Activated CD8-positive, alpha-beta T cell treated with anti-CD3 and anti-CD28 coated beads for 36 hours (primary cell): Measurements from ENCODE around the gene GTF2E1. TPM values are rescaled to one million over a fixed set of nuclear protein-coding genes. Genes with fewer than 3 reads are reported as not detected.

Experiments used
- ATAC-seq: fragments of 200-7000 bp; cut with Tn5 transposase; one replicate; pipeline ENCODE4 v1.10.0; 2021; ENCODE audit warnings: mild to moderate bottlenecking, moderate library complexity
- CTCF ChIA-PET: fragments of 350-600 bp; sonication (Branson Sonifier 250); formaldehyde crosslinking; loops from one replicate; lab custom pipeline; 2021; ENCODE audit warnings: antibody characterized with exemption; lab: Charles Lee
- POLR2A ChIA-PET: fragments of 350-600 bp; sonication (Branson Sonifier 250); formaldehyde crosslinking; loops from one replicate; lab custom pipeline; 2021; ENCODE audit warnings: antibody characterized with exemption; lab: Charles Lee
- DNase-seq: peaks from one replicate; pipeline ENCODE4 v3.0.0-alpha.2; 2020
- H3K27ac Mint-ChIP-seq: one replicate; pipeline ENCODE4 v1.8.0; 2021; ENCODE audit warnings: mild to moderate bottlenecking, mixed read lengths
- H3K27me3 Mint-ChIP-seq: one replicate; pipeline ENCODE4 v1.8.0; 2021; ENCODE audit warnings: mixed read lengths
- H3K36me3 Mint-ChIP-seq: one replicate; pipeline ENCODE4 v1.8.0; 2021; ENCODE audit warnings: low read depth, mixed read lengths
- H3K4me1 Mint-ChIP-seq: one replicate; pipeline ENCODE4 v1.8.0; 2021; ENCODE audit warnings: low read depth, mixed read lengths
- H3K4me3 Mint-ChIP-seq: one replicate; pipeline ENCODE4 v1.8.0; 2021; ENCODE audit warnings: mild to moderate bottlenecking, moderate library complexity, mixed read lengths
- H3K9me3 Mint-ChIP-seq: one replicate; pipeline ENCODE4 v1.8.0; 2021; ENCODE audit warnings: mixed read lengths
- CTCF ChIP-seq: fragments of 200-600 bp; IDR thresholded peaks from one replicate; pipeline ENCODE4 v1.8.0; 2022; ENCODE audit warnings: antibody characterized with exemption, mild to moderate bottlenecking
- intact Hi-C: fragments of 100-400 bp; cut with micrococcal nuclease; formaldehyde crosslinking; loops from one replicate; pipeline ENCODE4 v1.10.0; 2022
- total RNA-seq, 2 experiments: library from RNA; stranded (reverse); gene quantifications; one replicate each; pipeline ENCODE4 v1.2.3, GENCODE V29; 2021

GTF2E1 gene
- total RNA-seq, 2 experiments from 2014 or later = 25.2 to 25.9 TPM

- ATAC-seq (no peak), DNase-seq (no peak)
- no peak for TF ChIP-seq CTCF
- intact Hi-C loops = no loop called here
- Mint-ChIP-seq H3K27ac (no peak overlapping the region), H3K4me3 (no peak overlapping the region), H3K27me3 (no peaks in the 10 kb centered on the region), H3K36me3 (peaks cover 15% of the 10 kb centered on the region), H3K9me3 (no peaks in the 10 kb centered on the region), H3K4me1 (peaks cover 66% of the 10 kb centered on the region)
- ChIA-PET POLR2A (no interaction called here), CTCF (interaction anchor here (0.8 to 2.4 kb wide), 2 partner anchors 202 to 204 kb away, joined by 3 to 7 read pairs; no protein-coding TSS in a partner anchor)
Observed at GRCh38 chr3:120763601-120764000, 21.1 kb downstream of the GTF2E1 start.

DNA sequence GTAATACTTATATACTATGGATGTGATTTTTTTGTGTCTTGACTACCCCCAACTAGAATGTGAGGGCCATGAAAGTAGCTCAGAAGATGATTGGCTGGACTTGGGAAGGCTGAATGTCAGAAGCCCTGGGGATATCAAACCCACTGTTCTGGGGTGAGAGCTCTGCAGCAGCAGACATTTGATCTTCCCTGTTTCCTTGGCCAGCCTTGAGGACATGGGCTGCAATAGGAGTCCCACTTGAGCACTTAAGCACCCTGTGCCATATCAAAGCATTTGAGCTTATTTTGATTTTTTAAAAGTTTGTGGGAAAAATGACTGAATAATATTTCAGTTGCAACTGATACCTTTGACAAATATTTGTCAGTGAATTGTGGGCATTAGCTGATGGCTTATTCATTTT lies 21.7 kb downstream of the GTF2E1 start:
- ATAC-seq (no peak), DNase-seq (no peak)
- H3K27ac Mint-ChIP-seq = no peak overlapping the region
- intact Hi-C loops = no loop called here
- H3K36me3 Mint-ChIP-seq = peaks cover 9% of the 10 kb centered on the region
- no peak overlapping the region for H3K4me3 Mint-ChIP-seq
- no peak for TF ChIP-seq CTCF
- no peaks in the 10 kb centered on the region for H3K27me3 Mint-ChIP-seq
- H3K9me3 Mint-ChIP-seq = no peaks in the 10 kb centered on the region
- ChIA-PET POLR2A (no interaction called here), CTCF (interaction anchor here (2.4 kb wide), 1 partner anchor 203 kb away, joined by 7 read pairs; no protein-coding TSS in a partner anchor)
- H3K4me1 Mint-ChIP-seq = peaks cover 60% of the 10 kb centered on the region

DNA sequence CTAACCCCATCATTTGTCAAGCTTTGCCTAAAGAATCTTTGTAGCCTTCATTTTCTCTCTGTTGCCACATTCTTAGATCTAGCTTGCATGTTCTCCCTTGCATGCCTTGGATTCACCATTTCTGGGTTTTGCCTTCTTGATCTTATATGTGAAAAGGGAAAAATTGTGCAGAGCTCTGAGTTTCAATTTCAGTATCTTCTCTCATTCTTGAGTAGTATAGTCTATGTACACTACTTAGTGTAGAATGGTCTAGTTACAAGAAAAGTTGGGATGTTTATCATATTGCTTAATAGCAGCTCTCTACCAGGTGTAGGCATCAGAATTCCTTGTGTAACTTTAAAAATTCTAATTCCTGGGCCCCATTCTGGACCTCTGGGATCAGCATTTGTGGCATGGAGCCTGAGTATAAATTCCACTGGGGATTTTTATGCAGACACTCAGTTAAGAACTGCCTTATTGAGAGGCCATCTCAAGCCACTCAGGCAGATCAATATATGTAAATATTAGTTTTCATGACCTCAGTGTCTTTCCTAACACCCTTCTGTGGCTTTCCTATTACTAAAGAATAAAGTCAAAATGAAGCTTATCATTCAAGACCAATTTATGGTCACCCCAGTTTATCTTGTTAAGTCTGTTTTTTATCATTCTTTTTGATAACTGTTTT lies 23.4 kb downstream of the GTF2E1 start:
- no peak overlapping the region for H3K27ac Mint-ChIP-seq
- CTCF ChIA-PET = interaction anchor here (1.7 to 2.4 kb wide), 3 partner anchors 29 to 207 kb away, joined by 7 to 14 read pairs (median 8); no protein-coding TSS in a partner anchor
- no peaks in the 10 kb centered on the region for H3K9me3 Mint-ChIP-seq
- no peak for TF ChIP-seq CTCF
- intact Hi-C loops = no loop called here
- no peaks in the 10 kb centered on the region for H3K36me3 Mint-ChIP-seq
- DNase-seq = no peak
- H3K4me1 Mint-ChIP-seq = peaks cover 47% of the 10 kb centered on the region
- no peaks in the 10 kb centered on the region for H3K27me3 Mint-ChIP-seq
- H3K4me3 Mint-ChIP-seq = no peak overlapping the region
- POLR2A ChIA-PET = interaction anchor here (0.8 kb wide), 1 partner anchor 10 kb away, joined by 3 read pairs; no protein-coding TSS in a partner anchor
- ATAC-seq = no peak

DNA sequence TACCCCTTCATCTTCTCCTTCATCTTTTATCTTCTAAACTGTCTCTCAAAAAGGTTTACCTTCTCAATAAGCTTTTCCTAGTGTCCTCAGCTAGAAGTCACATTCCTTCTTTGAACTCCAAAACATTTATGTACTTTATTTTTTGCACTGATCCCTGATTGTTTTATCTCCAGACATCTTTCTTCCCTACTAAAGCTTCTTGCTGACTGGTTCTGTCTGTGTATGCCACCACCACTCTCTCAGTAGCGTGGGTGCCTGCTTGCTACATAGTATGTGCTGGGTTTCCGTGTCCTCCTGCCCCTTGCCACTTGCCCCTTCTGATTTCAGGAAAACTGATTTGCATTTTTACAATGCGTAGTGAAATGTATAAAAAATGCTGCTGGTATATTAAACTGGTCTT lies 24.0 kb downstream of the GTF2E1 start:
- CTCF ChIA-PET = interaction anchor here (1.4 to 2.0 kb wide), 3 partner anchors 14 to 208 kb away, joined by 3 to 14 read pairs (median 8); no protein-coding TSS in a partner anchor
- H3K27ac Mint-ChIP-seq = no peak overlapping the region

More for the DNA sequence above, 24.0 kb downstream of the GTF2E1 start:
- TF ChIP-seq CTCF = no peak
- Mint-ChIP-seq H3K27me3 (no peaks in the 10 kb centered on the region), H3K36me3 (no peaks in the 10 kb centered on the region), H3K4me3 (no peak overlapping the region), H3K9me3 (no peaks in the 10 kb centered on the region), H3K4me1 (peaks cover 42% of the 10 kb centered on the region)
- DNase-seq = no peak
- ATAC-seq = no peak
- POLR2A ChIA-PET = interaction anchor here (0.8 kb wide), 1 partner anchor 9 kb away, joined by 3 read pairs; no protein-coding TSS in a partner anchor
- intact Hi-C loops = no loop called here
